HuH-7.5 (cell line): Measurements from ENCODE around the gene FRG1.
"Not testable (repeated sequence)": the region's sequence is repeated elsewhere in the genome, so short reads cannot be mapped to it uniquely, and the experiment has no call there.

Experiments
- DNase-seq: peaks from one replicate; pipeline ENCODE4 v3.0.0; 2011; ENCODE audit warnings: low spot score

Gene FRG1

GRCh38 chr4:189985651-189986243 lies 45.1 kb downstream of the FRG1 start:
- DNase-seq, result not testable (repeated sequence)

GRCh38 chr4:189988877-189989431 lies 48.3 kb downstream of the FRG1 start:
- no peak for DNase-seq

GRCh38 chr4:189989941-189990340 lies 49.3 kb downstream of the FRG1 start:
- not testable (repeated sequence) for DNase-seq
